Hippocampal formation (tissue), 2 donors: ENCODE results near the gene EMD.
"Not testable (repeated sequence)": the region's sequence is repeated elsewhere in the genome, so short reads cannot be mapped to it uniquely, and the experiment has no call there.

Source experiments
- DNase-seq, 2 donors: peaks; one replicate each; lab custom pipeline; 2025; lab: John Stamatoyannopoulos, UW

Gene EMD

GRCh38 chrX:154371017-154371788, 7.9 kb upstream of the EMD start:
- peak; percentile 80 to 90 for DNase-seq

GRCh38 chrX:154371789-154372300, 7.2 kb upstream of the EMD start:
- no peak for DNase-seq

- no peak for DNase-seq
These were observed 6.5 kb upstream of the EMD start for GRCh38 chrX:154372612-154373022.

DNA sequence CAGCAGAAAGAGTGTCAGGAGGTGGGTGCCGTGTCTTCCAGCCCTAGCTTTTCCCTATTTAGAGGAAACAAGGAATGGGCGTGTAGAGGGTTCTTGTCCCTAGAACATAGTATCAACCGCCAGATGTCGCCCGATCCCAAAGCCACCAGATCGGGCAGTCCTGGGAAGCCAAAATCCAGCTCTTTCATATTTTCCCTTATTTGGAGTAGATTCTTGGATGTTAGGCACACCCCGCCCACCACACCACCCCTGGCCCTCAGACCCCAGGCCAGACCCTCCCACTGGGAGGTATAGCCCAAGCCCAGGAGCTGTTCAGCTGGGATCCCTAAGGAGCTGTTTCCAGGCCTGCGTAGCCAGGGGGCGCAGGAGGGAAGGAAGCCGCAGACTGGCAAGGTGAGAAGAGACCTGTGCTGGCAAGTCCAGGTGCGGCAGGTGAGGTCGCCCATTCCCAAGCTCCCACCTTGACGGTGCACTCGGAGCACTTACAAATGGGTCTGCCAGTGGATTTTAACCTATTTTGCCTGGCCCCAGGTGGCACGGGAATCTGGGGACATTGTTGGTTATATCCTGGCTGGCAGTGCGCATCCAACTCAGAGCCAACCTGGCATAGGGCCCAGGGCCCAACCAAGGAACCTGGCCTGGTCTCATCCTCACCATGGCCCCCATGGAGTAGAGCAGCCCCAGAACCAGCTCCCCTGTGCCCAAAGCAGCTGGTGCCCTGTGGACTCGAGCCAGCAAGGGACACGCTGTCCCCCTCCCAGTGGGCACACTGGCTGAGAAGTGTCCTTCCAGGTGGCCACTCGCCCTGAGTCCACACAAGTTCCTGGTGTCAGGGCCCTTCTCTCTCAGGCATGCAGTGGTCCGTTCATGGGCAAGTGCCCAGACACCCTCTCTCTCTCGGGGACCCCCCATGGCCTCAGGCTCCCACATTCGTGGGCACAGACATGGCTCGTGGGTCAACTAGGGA, 5.5 kb upstream of the EMD start:
- peak; percentile 25 to 41 for DNase-seq

DNA sequence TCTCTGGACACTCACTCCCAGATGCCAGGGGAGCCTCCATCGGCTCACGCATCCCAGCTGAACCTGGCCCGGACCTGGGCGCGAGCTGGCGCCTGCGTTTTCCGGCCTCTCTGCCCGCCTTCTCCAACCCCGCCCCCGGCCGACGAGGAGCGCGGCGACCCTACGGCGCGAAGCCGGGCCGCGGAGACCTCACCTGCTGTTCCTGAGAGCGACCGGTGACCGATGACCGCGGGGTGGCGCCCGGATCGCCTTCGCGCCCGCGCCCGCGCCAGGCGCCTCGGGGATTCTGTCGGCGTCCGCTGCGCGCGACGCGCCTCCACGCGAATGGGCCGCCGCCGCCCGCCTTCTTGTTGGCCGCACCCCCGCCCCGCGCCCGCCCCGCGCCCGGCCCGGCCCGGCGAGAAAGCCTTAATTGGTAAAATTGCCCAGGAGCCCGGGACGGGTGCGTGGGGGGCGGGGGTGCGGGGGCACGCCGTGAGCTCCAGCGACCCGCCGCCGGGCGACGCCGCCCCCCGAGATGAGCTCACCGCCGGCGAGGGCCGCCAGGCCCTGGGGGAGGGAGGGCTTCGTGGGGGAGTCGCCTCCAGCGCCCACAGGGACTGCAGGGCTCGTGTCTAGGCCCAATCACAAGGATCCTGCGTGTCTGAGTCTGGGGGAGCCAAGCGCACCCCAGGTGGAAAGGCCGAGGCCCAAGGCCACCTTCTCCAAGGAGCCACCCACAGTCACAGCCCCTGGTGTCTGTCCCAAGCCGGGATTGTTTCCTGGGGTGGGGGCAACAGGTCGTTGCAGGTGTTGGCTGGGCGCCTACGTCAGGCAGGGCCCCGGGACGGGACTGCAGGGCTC, 4.6 kb upstream of the EMD start, which contains the start of gene FLNA:
Gene FLNA (minus strand): TSS at position 322 of the 843 bp plus-strand sequence. CDS start 3,389 bp downstream, outside the sequence.
- DNase-seq, result no peak

DNA sequence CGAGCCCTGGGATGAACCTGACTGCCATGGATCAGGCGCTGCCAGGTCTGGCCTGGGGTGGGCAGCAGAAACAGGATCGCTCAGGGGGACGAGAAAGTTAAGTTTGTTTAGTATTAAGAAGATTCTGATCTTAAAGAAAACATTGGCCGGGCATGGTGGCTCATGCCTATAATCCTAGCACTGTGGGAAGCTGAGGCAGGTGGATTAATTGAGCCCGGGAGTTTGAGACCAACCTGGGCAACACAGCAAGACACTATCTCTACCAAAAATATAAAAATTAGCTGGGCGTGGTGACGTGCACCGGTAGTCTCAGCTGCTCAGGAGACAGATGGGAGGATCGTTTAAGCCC, 4.0 kb upstream of the EMD start:
- DNase-seq, result no peak

GRCh38 chrX:154376774-154377173, 2.3 kb upstream of the EMD start:
- DNase-seq, result no peak

- DNase-seq, result peak; percentile 10 to 46
These were observed 866 bp upstream of the EMD start for GRCh38 chrX:154378059-154378798.

- no peak for DNase-seq
These were observed 465 bp downstream of the EMD start for GRCh38 chrX:154379569-154379951.

- no peak for DNase-seq
These were observed 1.1 kb downstream of the EMD start for GRCh38 chrX:154380153-154380552.

- DNase-seq, result no peak
These were observed 1.7 kb downstream of the EMD start for GRCh38 chrX:154380787-154381186.

- no peak for DNase-seq
These were observed 2.2 kb downstream of the EMD start for GRCh38 chrX:154381271-154381670.

DNA sequence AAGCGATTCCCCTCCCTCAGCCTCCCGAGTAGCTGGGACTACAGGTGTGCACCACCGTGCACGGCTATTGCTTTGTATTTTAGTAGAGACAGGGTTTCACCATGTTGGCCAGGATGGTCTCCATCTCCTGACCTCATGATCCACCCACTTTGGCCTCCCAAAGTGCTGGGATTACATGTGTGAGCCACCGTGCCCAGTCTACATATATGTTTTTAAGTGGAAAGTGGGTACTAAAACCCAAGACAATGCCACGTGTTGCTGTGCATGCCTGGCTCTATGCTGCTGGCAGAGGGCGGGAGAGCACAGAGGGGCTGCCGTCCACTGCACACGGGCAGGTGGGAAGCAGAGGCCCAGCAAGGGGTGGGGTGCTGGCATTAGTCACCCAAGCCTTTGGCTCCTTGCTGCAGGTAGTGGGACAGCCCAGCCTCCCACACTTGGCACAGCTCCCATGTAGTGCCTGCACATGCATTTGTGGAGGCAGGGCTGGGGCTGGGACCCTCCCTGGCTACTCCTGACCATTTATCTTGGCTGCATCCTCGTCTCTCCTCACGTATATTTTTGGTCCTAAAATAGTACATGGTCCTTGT, 3.5 kb downstream of the EMD start:
- DNase-seq, result no peak

- DNase-seq, result no peak
These were observed 4.5 kb downstream of the EMD start for GRCh38 chrX:154383359-154384283.

GRCh38 chrX:154384284-154384892, 5.3 kb downstream of the EMD start:
- no peak for DNase-seq

- DNase-seq, result not testable (repeated sequence)
These were observed 9.0 kb downstream of the EMD start for GRCh38 chrX:154388094-154388493.

DNA sequence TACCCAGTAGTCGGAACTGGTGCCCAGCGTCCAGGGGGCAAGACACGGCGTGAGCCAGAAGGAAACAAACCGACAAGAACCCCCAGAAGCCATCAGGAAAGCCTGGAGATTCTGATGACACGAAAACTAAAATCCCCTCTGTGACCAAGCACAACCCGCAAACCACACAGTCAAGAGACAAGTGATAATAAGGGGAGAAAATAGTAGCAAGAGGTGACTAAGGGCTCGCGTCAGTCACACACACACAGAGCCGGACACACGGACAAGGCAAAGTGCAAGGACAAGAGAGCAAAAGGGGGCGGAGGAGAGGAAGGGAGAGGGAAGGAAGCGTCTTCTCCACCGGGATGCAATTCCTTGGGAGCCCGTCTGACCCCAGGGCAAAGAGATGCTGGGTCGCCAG, 9.6 kb downstream of the EMD start:
- not testable (repeated sequence) for DNase-seq

- DNase-seq, result not testable (repeated sequence)
These were observed 11.0 kb downstream of the EMD start for GRCh38 chrX:154389812-154390747.
